ENCODE results near the gene FDXR. TPM values are rescaled to one million over a fixed set of nuclear protein-coding genes. Genes with fewer than 3 reads are reported as not detected.

Gene FDXR
- total and polyA plus RNA-seq, 9 of the 15 experiments (the other 6 are each of a cell fraction or from before 2014, with no cell fraction given), result 0.89 to 70.7 (median 30.9) TPM

- peaks cover 9 to 28% of the 10 kb centered on the region in 2 experiments; a peak in 4 of 5 replicates for H3K27me3 ChIP-seq (ENCODE audit: control insufficient read depth in 2 of 2, insufficient read depth in 2 of 2, low read length in 2 of 2)
- in situ Hi-C loops (cut with MboI), result loop anchor here (5.0 kb wide), 1 partner anchor 35 kb away; no protein-coding TSS in a partner anchor
- H3K9me1 ChIP-seq (ENCODE audit: control insufficient read depth, insufficient read depth, low read length), result no peaks in the 10 kb centered on the region
- no peaks in the 10 kb centered on the region for H3K36me3 ChIP-seq (ENCODE audit: control insufficient read depth, insufficient read depth, low read length)
- TF ChIP-seq ZNF316 (IDR thresholded peaks at IDR 0.05) (no peak), ZBTB7A (IDR thresholded peaks at IDR 0.05; ENCODE audit: borderline replicate concordance, control insufficient read depth, low read depth, low read length) (peak; percentile 13; the same call in 1 of the 2 replicates)
- intact Hi-C loops (cut with micrococcal nuclease), result loop anchor here (10.0 kb wide), 1 partner anchor 83 kb away; no protein-coding TSS in a partner anchor
- H2AFZ ChIP-seq (ENCODE audit: low read depth, low read length), result no peak overlapping the region
- H3K4me1 ChIP-seq (replicated peaks in 1 of 2; ENCODE audit: control insufficient read depth in 2 of 2, insufficient read depth in 2 of 2, low read length in 2 of 2), result peaks cover 18 to 61% of the 10 kb centered on the region in 2 experiments
- H3K27ac ChIP-seq (ENCODE audit: extremely low read depth, low read depth, low read length), result no peak overlapping the region
- ChIA-PET POLR2A (interaction anchor here (0.6 to 1.7 kb wide), 5 partner anchors 8 to 349 kb away, joined by 3 to 7 read pairs (median 5); partner anchors contain the start of gene MIF4GD), CTCF (ENCODE audit: low intra/inter-chr PET ratio) (interaction anchor here (0.5 to 5.8 kb wide), 3 partner anchors 31 to 279 kb away, joined by 3 to 86 read pairs (median 3); no protein-coding TSS in a partner anchor)
- no peaks in the 10 kb centered on the region for H3K79me2 ChIP-seq (ENCODE audit: control insufficient read depth, insufficient read depth, low read length)
- no peak overlapping the region for H3K9ac ChIP-seq (ENCODE audit: insufficient read depth in 1 of 2, low read depth in 2 of 2, low read length in 2 of 2)
- DNase-seq (ENCODE audit: extremely low read depth in 1 of 4, low spot score in 3 of 4) (no peak), ATAC-seq (no peak), FAIRE-seq (no peak)
- 33% methylated on average over 6 of the region's 6 CpGs for WGBS (ENCODE audit: insufficient coverage, low coverage, missing lambda C conversion rate)
- no peak overlapping the region for H3K4me3 ChIP-seq
- no peak overlapping the region for H3K4me2 ChIP-seq (ENCODE audit: insufficient read depth, low read length)
- H3K9me3 ChIP-seq (replicated peaks; ENCODE audit: control insufficient read depth, insufficient read depth, low read depth, low read length), result no peaks in the 10 kb centered on the region
- H4K20me1 ChIP-seq (replicated peaks; ENCODE audit: control insufficient read depth, insufficient read depth, low read length), result no peaks in the 10 kb centered on the region
- no TSS peak for BruUV-seq (replicated peaks)
These were observed 49.4 kb upstream of the FDXR start for GRCh38 chr17:74922172-74922571.

- BruUV-seq (replicated peaks), result no TSS peak
- H3K9ac ChIP-seq (ENCODE audit: insufficient read depth in 1 of 2, low read depth in 2 of 2, low read length in 2 of 2), result peak overlapping the region in 1 of 2 experiments; percentile 59; a peak in 1 of 4 replicates
- TF ChIP-seq EP300 (IDR thresholded peaks at IDR 0.05; ENCODE audit: low read length) (no peak), RBBP5 (IDR thresholded peaks at IDR 0.05; ENCODE audit: borderline replicate concordance, insufficient read depth, low read length, poor library complexity, severe bottlenecking) (peak; percentile 20), RBM17 (IDR thresholded peaks at IDR 0.05; ENCODE audit: borderline replicate concordance, low read depth, low read length) (no peak)
- intact Hi-C loops (cut with micrococcal nuclease) (loop anchor here (10.0 kb wide), 1 partner anchor 83 kb away; no protein-coding TSS in a partner anchor), in situ Hi-C loops (cut with MboI) (loop anchor here (5.0 kb wide), 1 partner anchor 36 kb away; no protein-coding TSS in a partner anchor)
- ChIA-PET POLR2A (interaction anchor here (1.1 to 1.7 kb wide), 3 partner anchors 8 to 40 kb away, joined by 5 to 7 read pairs (median 5); no protein-coding TSS in a partner anchor), CTCF (ENCODE audit: low intra/inter-chr PET ratio) (interaction anchor here (0.5 to 5.8 kb wide), 2 partner anchors 38 to 280 kb away, joined by 3 to 86 read pairs; no protein-coding TSS in a partner anchor)
- no peak for FAIRE-seq
- ATAC-seq, result no peak
- H3K4me1 ChIP-seq (replicated peaks in 1 of 2; ENCODE audit: control insufficient read depth in 2 of 2, insufficient read depth in 2 of 2, low read length in 2 of 2), result peaks cover 18 to 63% of the 10 kb centered on the region in 2 experiments
- H3K36me3 ChIP-seq (ENCODE audit: control insufficient read depth, insufficient read depth, low read length), result no peaks in the 10 kb centered on the region
- H3K4me3 ChIP-seq, result no peak overlapping the region
- H3K27me3 ChIP-seq (ENCODE audit: control insufficient read depth in 2 of 2, insufficient read depth in 2 of 2, low read length in 2 of 2), result peaks cover 9 to 25% of the 10 kb centered on the region in 2 experiments; a peak in 4 of 5 replicates
- H3K9me1 ChIP-seq (ENCODE audit: control insufficient read depth, insufficient read depth, low read length), result no peaks in the 10 kb centered on the region
- no peaks in the 10 kb centered on the region for H4K20me1 ChIP-seq (replicated peaks; ENCODE audit: control insufficient read depth, insufficient read depth, low read length)
- no peaks in the 10 kb centered on the region for H3K79me2 ChIP-seq (ENCODE audit: control insufficient read depth, insufficient read depth, low read length)
- no peak overlapping the region for H2AFZ ChIP-seq (ENCODE audit: low read depth, low read length)
- 71% methylated on average over 2 of the region's 2 CpGs for WGBS (ENCODE audit: insufficient coverage, low coverage, missing lambda C conversion rate)
- H3K9me3 ChIP-seq (replicated peaks; ENCODE audit: control insufficient read depth, insufficient read depth, low read depth, low read length), result no peaks in the 10 kb centered on the region
- no peak overlapping the region for H3K4me2 ChIP-seq (ENCODE audit: insufficient read depth, low read length)
- no peak for DNase-seq (ENCODE audit: extremely low read depth in 1 of 4, low spot score in 3 of 4)
- H3K27ac ChIP-seq (ENCODE audit: extremely low read depth, low read depth, low read length), result no peak overlapping the region
These were observed 49.0 kb upstream of the FDXR start for GRCh38 chr17:74921769-74922168.
